Neural progenitor cell (in vitro differentiated cells): Measurements from ENCODE around the gene TM9SF3. TPM values are rescaled to one million over a fixed set of nuclear protein-coding genes. Genes with fewer than 3 reads are reported as not detected.

Source experiments
- DNase-seq: peaks from one replicate; pipeline ENCODE4 v3.0.0-alpha.2; 2016; ENCODE audit warnings: low spot score
- H2AFZ ChIP-seq: fragments of 200-600 bp; sonication (generic); replicated peaks from 2 replicates; pipeline ENCODE4 v1.6.1; 2016; ENCODE audit warnings: antibody characterized with exemption
- H3F3A ChIP-seq: fragments of 200-600 bp; sonication (generic); 2 replicates; pipeline ENCODE4 v1.6.1; 2016; ENCODE audit warnings: antibody characterized with exemption, low read depth
- H3K27ac ChIP-seq: fragments of 200-600 bp; sonication (generic); 2 replicates; pipeline ENCODE4 v1.5.1; 2016; ENCODE audit warnings: mild to moderate bottlenecking
- H3K27me3 ChIP-seq: fragments of 200-600 bp; sonication (generic); 2 replicates; pipeline ENCODE4 v1.6.1; 2016; ENCODE audit warnings: mild to moderate bottlenecking, moderate library complexity
- H3K36me3 ChIP-seq: fragments of 200-600 bp; sonication (generic); 2 replicates; pipeline ENCODE4 v1.5.1; 2016
- H3K4me1 ChIP-seq: fragments of 200-600 bp; sonication (generic); 2 replicates; pipeline ENCODE4 v1.6.1; 2016; ENCODE audit warnings: mixed run types
- H3K4me2 ChIP-seq: fragments of 200-600 bp; sonication (generic); 2 replicates; pipeline ENCODE4 v1.6.1; 2016
- H3K4me3 ChIP-seq: fragments of 200-600 bp; sonication (generic); 2 replicates; pipeline ENCODE4 v1.5.1; 2016
- H3K79me2 ChIP-seq: fragments of 200-600 bp; sonication (generic); 2 replicates; pipeline ENCODE4 v1.6.1; 2016; ENCODE audit warnings: low read depth
- H3K9ac ChIP-seq: fragments of 200-600 bp; sonication (generic); 2 replicates; pipeline ENCODE4 v1.6.1; 2016
- H3K9me3 ChIP-seq: fragments of 200-600 bp; sonication (generic); 2 replicates; pipeline ENCODE4 v1.5.1; 2016; ENCODE audit warnings: low read depth
- H4K20me1 ChIP-seq: fragments of 200-600 bp; sonication (generic); 2 replicates; pipeline ENCODE4 v1.6.1; 2016; ENCODE audit warnings: low read depth
- H3K27ac Mint-ChIP-seq: 3 replicates; pipeline ENCODE4 v1.8.0; 2021; ENCODE audit warnings: mixed read lengths
- H3K27me3 Mint-ChIP-seq: 2 replicates; pipeline ENCODE4 v1.8.0; 2022; ENCODE audit warnings: low read depth, mild to moderate bottlenecking, inconsistent platforms, moderate library complexity, mixed read lengths; ENCODE audit not compliant: insufficient read depth
- H3K36me3 Mint-ChIP-seq: 3 replicates; pipeline ENCODE4 v1.8.0; 2021; ENCODE audit warnings: mixed read lengths
- H3K4me1 Mint-ChIP-seq: 3 replicates; pipeline ENCODE4 v1.8.0; 2021; ENCODE audit warnings: mixed read lengths
- H3K4me3 Mint-ChIP-seq: 3 replicates; pipeline ENCODE4 v1.8.0; 2021; ENCODE audit warnings: mild to moderate bottlenecking, moderate library complexity, mixed read lengths
- H3K9me3 Mint-ChIP-seq: 3 replicates; pipeline ENCODE4 v1.8.0; 2020; ENCODE audit warnings: mixed read lengths
- CTCF ChIP-seq: fragments of 200-600 bp; sonication (generic); IDR thresholded peaks from 2 replicates; pipeline ENCODE4 v1.5.1; 2017; ENCODE audit warnings: antibody characterized with exemption, mild to moderate bottlenecking
- EZH2 ChIP-seq: fragments of 200-600 bp; sonication (generic); IDR thresholded peaks from 2 replicates; pipeline ENCODE4 v1.6.1; 2017; ENCODE audit warnings: antibody characterized with exemption, mild to moderate bottlenecking, moderate library complexity
- EZH2phosphoT487 ChIP-seq: fragments of 200-600 bp; sonication (generic); IDR thresholded peaks from 2 replicates; pipeline ENCODE4 v1.6.1; 2017; ENCODE audit warnings: antibody characterized with exemption
- total RNA-seq: library from RNA; depleted of rRNA; stranded (reverse); fragments of >200 nt; gene quantifications from 2 replicates; pipeline ENCODE4 v1.2.3, GENCODE V29; 2015; ENCODE audit warnings: low replicate concordance

Gene TM9SF3
- total RNA-seq, 1 donor from 2014 or later, result 122 TPM

DNA sequence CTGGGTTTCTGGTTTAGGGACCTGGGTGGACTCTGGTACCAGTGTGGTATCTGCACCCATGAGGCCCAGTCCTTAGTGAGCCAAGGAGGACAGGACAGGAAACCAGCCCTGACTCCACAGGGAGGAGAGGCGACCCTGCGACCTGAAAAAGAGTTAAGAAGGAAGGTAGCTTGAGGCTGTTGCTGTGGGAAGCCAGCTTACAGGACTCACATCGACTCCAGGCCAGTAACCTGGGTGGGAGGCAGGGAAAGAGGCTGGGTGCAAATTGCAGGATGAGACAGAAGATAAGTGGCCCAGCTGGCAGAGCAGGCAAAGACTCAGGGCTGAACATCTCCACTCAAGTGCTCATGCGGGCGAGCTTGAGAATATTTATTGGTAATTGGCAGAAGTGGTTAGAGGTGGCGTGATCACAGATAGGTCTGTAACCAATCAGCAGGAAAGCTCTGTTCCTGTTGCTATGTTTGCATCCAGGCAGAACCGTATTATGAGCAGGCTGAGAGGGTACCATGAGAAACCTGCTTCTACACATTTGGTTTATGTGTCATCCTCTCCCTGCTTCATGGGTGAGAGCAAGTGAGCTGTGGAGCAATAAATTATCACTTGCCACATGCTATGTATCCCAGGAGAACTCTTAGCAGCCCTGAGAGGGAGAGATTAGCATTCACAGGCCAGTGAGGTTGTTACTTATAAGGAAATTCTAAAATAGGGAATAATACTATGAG lies 84.1 kb downstream of the TM9SF3 start:
- H3K4me1 Mint-ChIP-seq, result peaks cover 8% of the 10 kb centered on the region

DNA sequence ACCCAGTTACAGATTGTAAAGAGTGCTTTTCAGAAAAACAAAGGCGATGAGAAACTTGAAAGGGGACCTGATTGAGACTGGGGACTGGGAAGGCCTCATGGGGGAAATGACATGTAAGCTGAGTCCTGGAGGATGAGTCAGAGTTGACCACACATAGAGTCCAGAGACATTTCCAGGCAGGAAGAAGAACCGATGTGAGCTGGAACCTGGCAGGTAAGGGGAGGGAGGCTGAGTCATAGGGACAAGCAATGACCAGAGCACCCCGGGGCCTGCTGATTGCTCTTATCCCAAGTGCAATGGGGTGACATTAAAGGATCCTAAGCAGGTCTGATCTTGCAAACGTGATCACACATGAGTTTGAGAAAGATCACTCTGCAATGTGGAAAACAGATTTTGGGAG lies 84.8 kb downstream of the TM9SF3 start:
- Histone ChIP-seq H3K4me2 (no peak overlapping the region), H3K4me3 (no peak overlapping the region), H3K27me3 (no peaks in the 10 kb centered on the region), H3K9ac (no peak overlapping the region), H3K79me2 (no peaks in the 10 kb centered on the region), H3K4me1 (no peaks in the 10 kb centered on the region), H2AFZ (no peak overlapping the region), H4K20me1 (peaks cover 6% of the 10 kb centered on the region), H3K27ac (no peak overlapping the region), H3F3A (no peaks in the 10 kb centered on the region), H3K36me3 (no peaks in the 10 kb centered on the region), H3K9me3 (no peaks in the 10 kb centered on the region)
- no peaks in the 10 kb centered on the region for H3K9me3 Mint-ChIP-seq
- H3K27me3 Mint-ChIP-seq, result peaks cover 5% of the 10 kb centered on the region
- H3K36me3 Mint-ChIP-seq, result peaks cover 2% of the 10 kb centered on the region
- TF ChIP-seq EZH2phosphoT487 (no peak), CTCF (no peak), EZH2 (no peak)
- no peak for DNase-seq
- H3K27ac Mint-ChIP-seq, result no peak overlapping the region
- no peak overlapping the region for H3K4me3 Mint-ChIP-seq
- H3K4me1 Mint-ChIP-seq, result peaks cover 10% of the 10 kb centered on the region

More for the DNA sequence above, 84.1 kb downstream of the TM9SF3 start:
- no peaks in the 10 kb centered on the region for H3K27me3 ChIP-seq
- no peaks in the 10 kb centered on the region for H3K36me3 ChIP-seq
- H2AFZ ChIP-seq, result no peak overlapping the region
- H3K4me1 ChIP-seq, result no peaks in the 10 kb centered on the region
- Mint-ChIP-seq H3K27me3 (peaks cover 8% of the 10 kb centered on the region), H3K27ac (no peak overlapping the region), H3K36me3 (peaks cover 2% of the 10 kb centered on the region), H3K9me3 (no peaks in the 10 kb centered on the region), H3K4me3 (no peak overlapping the region)
- no peak overlapping the region for H3K9ac ChIP-seq
- H3K9me3 ChIP-seq, result no peaks in the 10 kb centered on the region
- peaks cover 3% of the 10 kb centered on the region for H4K20me1 ChIP-seq
- no peak overlapping the region for H3K4me2 ChIP-seq
- H3K27ac ChIP-seq, result no peak overlapping the region
- no peak for DNase-seq
- H3K4me3 ChIP-seq, result no peak overlapping the region
- TF ChIP-seq EZH2 (no peak), CTCF (no peak), EZH2phosphoT487 (no peak)
- H3K79me2 ChIP-seq, result no peaks in the 10 kb centered on the region
- H3F3A ChIP-seq, result no peaks in the 10 kb centered on the region

DNA sequence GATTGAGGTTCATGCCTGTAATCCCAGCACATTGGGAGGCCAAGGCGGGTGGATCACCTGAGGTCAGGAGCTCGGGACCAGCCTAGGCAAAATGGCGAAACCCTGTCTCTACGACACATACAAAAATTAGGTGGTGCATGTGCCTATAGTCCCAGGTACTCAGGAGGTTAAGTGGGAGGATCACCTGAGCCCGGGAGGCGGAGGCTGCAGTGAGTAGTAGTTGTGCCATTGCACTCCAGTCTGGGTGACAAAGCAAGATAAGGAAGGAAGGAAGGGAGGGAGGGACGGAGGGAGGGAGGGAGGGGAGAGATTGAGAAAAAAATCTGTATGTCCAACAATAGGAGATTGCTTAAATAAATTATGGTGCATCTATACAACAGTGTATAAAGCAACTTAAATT lies 86.3 kb downstream of the TM9SF3 start:
- Histone ChIP-seq H3K27me3 (no peaks in the 10 kb centered on the region), H3K4me3 (no peak overlapping the region), H3F3A (no peaks in the 10 kb centered on the region), H3K9ac (no peak overlapping the region), H3K4me2 (no peak overlapping the region), H3K36me3 (no peaks in the 10 kb centered on the region), H3K4me1 (no peaks in the 10 kb centered on the region), H2AFZ (no peak overlapping the region), H3K9me3 (no peaks in the 10 kb centered on the region), H3K27ac (no peak overlapping the region), H3K79me2 (no peaks in the 10 kb centered on the region), H4K20me1 (peaks cover 10% of the 10 kb centered on the region)
- Mint-ChIP-seq H3K36me3 (peaks cover 2% of the 10 kb centered on the region), H3K9me3 (no peaks in the 10 kb centered on the region), H3K4me1 (peaks cover 17% of the 10 kb centered on the region), H3K4me3 (no peak overlapping the region), H3K27me3 (peaks cover 5% of the 10 kb centered on the region), H3K27ac (no peak overlapping the region)
- DNase-seq, result no peak
- TF ChIP-seq CTCF, result no peak
- no peak for TF ChIP-seq EZH2phosphoT487
- TF ChIP-seq EZH2, result no peak
